Smooth muscle cell (in vitro differentiated cells): Measurements from ENCODE around the gene UBE2O. TPM values are rescaled to one million over a fixed set of nuclear protein-coding genes. Genes with fewer than 3 reads are reported as not detected.

Experiments
- DNase-seq: peaks from one replicate; lab custom pipeline; 2025; ENCODE audit not compliant: unreplicated experiment; lab: John Stamatoyannopoulos, UW
- H2AFZ ChIP-seq: fragments of 200-600 bp; sonication (generic); 2 replicates; pipeline ENCODE4 v1.6.0; 2016; ENCODE audit warnings: antibody characterized with exemption, low read depth, mild to moderate bottlenecking
- H3F3A ChIP-seq: fragments of 200-600 bp; sonication (generic); 2 replicates; pipeline ENCODE4 v1.6.0; 2017; ENCODE audit warnings: antibody characterized with exemption, low read depth
- H3K27ac ChIP-seq: fragments of 200-600 bp; sonication (generic); 2 replicates; pipeline ENCODE4 v1.5.1; 2016; ENCODE audit warnings: low read depth, mild to moderate bottlenecking
- H3K27me3 ChIP-seq: fragments of 200-600 bp; sonication (generic); 2 replicates; pipeline ENCODE4 v1.6.1; 2016; ENCODE audit warnings: low read depth, mild to moderate bottlenecking
- H3K36me3 ChIP-seq: fragments of 200-600 bp; sonication (generic); 2 replicates; pipeline ENCODE4 v1.5.1; 2016; ENCODE audit warnings: low read depth
- H3K4me1 ChIP-seq: fragments of 200-600 bp; sonication (generic); 2 replicates; pipeline ENCODE4 v1.5.1; 2016; ENCODE audit warnings: low read depth
- H3K4me2 ChIP-seq: fragments of 200-600 bp; sonication (generic); 2 replicates; pipeline ENCODE4 v1.6.0; 2016; ENCODE audit warnings: mild to moderate bottlenecking
- H3K4me3 ChIP-seq: fragments of 200-600 bp; sonication (generic); 2 replicates; pipeline ENCODE4 v1.5.1; 2016; ENCODE audit warnings: mild to moderate bottlenecking
- H3K79me2 ChIP-seq: fragments of 200-600 bp; sonication (generic); 2 replicates; pipeline ENCODE4 v1.6.0; 2016; ENCODE audit warnings: low read depth, mild to moderate bottlenecking
- H3K9ac ChIP-seq: fragments of 200-600 bp; sonication (generic); 2 replicates; pipeline ENCODE4 v1.6.0; 2016; ENCODE audit warnings: low read depth
- H3K9me3 ChIP-seq: fragments of 200-600 bp; sonication (generic); replicated peaks from 2 replicates; pipeline ENCODE4 v1.5.1; 2016; ENCODE audit warnings: low read depth
- H4K20me1 ChIP-seq: fragments of 200-600 bp; sonication (generic); 2 replicates; pipeline ENCODE4 v1.6.0; 2016; ENCODE audit warnings: low read depth
- CTCF ChIP-seq: fragments of 200-600 bp; sonication (generic); IDR thresholded peaks from 2 replicates; pipeline ENCODE4 v1.5.1; 2017; ENCODE audit warnings: borderline replicate concordance, mild to moderate bottlenecking, antibody characterized with exemption; ENCODE audit not compliant: insufficient read depth, poor library complexity, severe bottlenecking
- WGBS: methylation state at CpG from one replicate; pipeline ENCODE4 v1.1.7; 2016; ENCODE audit warnings: low lambda C conversion rate; 5-methylcytosine and 5-hydroxymethylcytosine counted together
- polyA plus RNA-seq: library from polyadenylated mRNA; unstranded; fragments of >200 nt; fragmentation: Nextera tagmentation; extraction: Ambion mirVana; gene quantifications from 2 replicates; pipeline ENCODE4 v1.2.1, GENCODE V29; 2016
- total RNA-seq: library from RNA; depleted of rRNA; stranded (reverse); fragments of >200 nt; gene quantifications from 2 replicates; pipeline ENCODE4 v1.2.3, GENCODE V29; 2014

Gene UBE2O
- total and polyA plus RNA-seq, 2 experiments from 2014 or later = 10.1 to 12.1 TPM

GRCh38 chr17:76386966-76387765 lies 65.8 kb downstream of the UBE2O start:
- no peak for DNase-seq
- no peak for TF ChIP-seq CTCF
- H3K4me1 ChIP-seq = peaks cover 6% of the 10 kb centered on the region
- H2AFZ ChIP-seq = no peak overlapping the region
- no peaks in the 10 kb centered on the region for H3K27me3 ChIP-seq
- no peak overlapping the region for H3K9ac ChIP-seq
- 97% methylated on average over 31 of the region's 31 CpGs for WGBS
- no peak overlapping the region for H3K4me2 ChIP-seq
- no peaks in the 10 kb centered on the region for H3K36me3 ChIP-seq
- no peaks in the 10 kb centered on the region for H3K79me2 ChIP-seq
- peaks cover 26% of the 10 kb centered on the region for H4K20me1 ChIP-seq
- H3K9me3 ChIP-seq = no peaks in the 10 kb centered on the region
- H3F3A ChIP-seq = peaks cover 6% of the 10 kb centered on the region
- H3K4me3 ChIP-seq = no peak overlapping the region
- no peak overlapping the region for H3K27ac ChIP-seq

- WGBS = 51% methylated on average over 52 of the region's 52 CpGs
- no peak overlapping the region for H3K9ac ChIP-seq
- peak; percentile 58 for DNase-seq
Observed at GRCh38 chr17:76385892-76386786, 66.8 kb downstream of the UBE2O start.

GRCh38 chr17:76384987-76385891 lies 67.7 kb downstream of the UBE2O start:
- peak overlapping the region; percentile 84 for H3K4me3 ChIP-seq
- H3K9ac ChIP-seq = peak overlapping the region; percentile 90
- no peak for TF ChIP-seq CTCF
- H3K79me2 ChIP-seq = no peaks in the 10 kb centered on the region
- peak overlapping the region; percentile 89 for H3K27ac ChIP-seq
- H3K4me2 ChIP-seq = peak overlapping the region; percentile 99
- peak; percentile 51 for DNase-seq
- no peaks in the 10 kb centered on the region for H3K9me3 ChIP-seq
- peaks cover 13% of the 10 kb centered on the region for H3K4me1 ChIP-seq
- 5% methylated on average over 65 of the region's 74 CpGs for WGBS
- peaks cover 6% of the 10 kb centered on the region for H3F3A ChIP-seq
- H2AFZ ChIP-seq = peak overlapping the region; percentile 81
- H4K20me1 ChIP-seq = peaks cover 26% of the 10 kb centered on the region
- no peaks in the 10 kb centered on the region for H3K36me3 ChIP-seq
- no peaks in the 10 kb centered on the region for H3K27me3 ChIP-seq

More at GRCh38 chr17:76385892-76386786, 66.8 kb downstream of the UBE2O start:
- H3K9me3 ChIP-seq = no peaks in the 10 kb centered on the region
- peaks cover 13% of the 10 kb centered on the region for H3K4me1 ChIP-seq
- H3K4me2 ChIP-seq = peak overlapping the region; percentile 99
- TF ChIP-seq CTCF = peak; percentile 89
- H3K27ac ChIP-seq = no peak overlapping the region
- H3K36me3 ChIP-seq = no peaks in the 10 kb centered on the region
- H4K20me1 ChIP-seq = peaks cover 26% of the 10 kb centered on the region
- H2AFZ ChIP-seq = no peak overlapping the region
- H3K27me3 ChIP-seq = no peaks in the 10 kb centered on the region
- peaks cover 6% of the 10 kb centered on the region for H3F3A ChIP-seq
- H3K79me2 ChIP-seq = no peaks in the 10 kb centered on the region
- H3K4me3 ChIP-seq = peak overlapping the region; percentile 84
